IMR-90 (cell line): Measurements from ENCODE around the gene PITHD1.

Source experiments
- CTCF ChIP-seq: conservative IDR thresholded peaks from 2 replicates; pipeline ENCODE4 v1.5.1; 2012; ENCODE audit warnings: mild to moderate bottlenecking, low read depth, low read length, improper control_type of control experiment
- MAZ ChIP-seq: IDR thresholded peaks from 2 replicates; pipeline ENCODE4 v1.6.1; 2012; ENCODE audit warnings: low read depth, mild to moderate bottlenecking, low read length, improper control_type of control experiment, moderate library complexity, borderline replicate concordance
- POLR2A ChIP-seq: IDR thresholded peaks from 2 replicates; pipeline ENCODE4 v1.6.1; 2012; ENCODE audit warnings: mild to moderate bottlenecking, low read depth, low read length
- RAD21 ChIP-seq: IDR thresholded peaks from 2 replicates; pipeline ENCODE4 v1.6.1; 2012; ENCODE audit warnings: low read length, improper control_type of control experiment

GRCh38 chr1:23790696-23791515, 12.7 kb downstream of the PITHD1 start, which contains the start of gene LYPLA2:
- TF ChIP-seq MAZ (peak; percentile 77; the same call in 1 of the 2 replicates), RAD21 (no peak), POLR2A (peak; percentile 83), CTCF (no peak)
